GM19043 (cell line): ENCODE data around the gene CELF5.

Experiments
- ATAC-seq: cut with Tn5 transposase; IDR thresholded peaks from one replicate; pipeline ENCODE4 v1.9.1; 2021; ENCODE audit warnings: low read depth; ENCODE audit not compliant: unreplicated experiment

CELF5 gene

GRCh38 chr19:3224346-3225168 is at the start of gene CELF5:
Gene CELF5 (plus strand): TSS chr19:3224661. CDS start chr19:3224740, 79 bp downstream.
- ATAC-seq: no peak

- no peak for ATAC-seq
Observed at GRCh38 chr19:3175781-3176714, 48.4 kb upstream of the CELF5 start.

GRCh38 chr19:3176715-3177501 is 47.6 kb upstream of the CELF5 start:
- ATAC-seq: no peak

- no peak for ATAC-seq
Observed at GRCh38 chr19:3178377-3178972, 46.0 kb upstream of the CELF5 start, which contains the start of gene S1PR4. Gene S1PR4 (plus strand): TSS chr19:3178769. CDS start chr19:3178793, 24 bp downstream.

- ATAC-seq: no peak
Observed at GRCh38 chr19:3178973-3179738, 45.3 kb upstream of the CELF5 start.

GRCh38 chr19:3179739-3180293 is 44.6 kb upstream of the CELF5 start:
- ATAC-seq: no peak

GRCh38 chr19:3183721-3184641 is 40.5 kb upstream of the CELF5 start:
- ATAC-seq: no peak

GRCh38 chr19:3184847-3185460 is 39.5 kb upstream of the CELF5 start:
- ATAC-seq: no peak

- peak; percentile 61 for ATAC-seq
Observed at GRCh38 chr19:3185461-3186159, 38.9 kb upstream of the CELF5 start, which contains the start of gene NCLN. Gene NCLN (plus strand): TSS chr19:3185930. CDS start chr19:3186031, 101 bp downstream.

GRCh38 chr19:3186160-3186688 is 38.2 kb upstream of the CELF5 start:
- ATAC-seq: no peak

- no peak for ATAC-seq
Observed at GRCh38 chr19:3186891-3187661, 37.4 kb upstream of the CELF5 start.

GRCh38 chr19:3187662-3188511 is 36.6 kb upstream of the CELF5 start:
- ATAC-seq: no peak

- ATAC-seq: no peak
Observed at GRCh38 chr19:3188627-3189596, 35.5 kb upstream of the CELF5 start.
